ENCODE results near the gene CD83.
A peak's percentile ranks its signal among the peaks of the same experiment; 100 is the strongest.
"Not testable (repeated sequence)": the region's sequence is repeated elsewhere in the genome, so short reads cannot be mapped to it uniquely, and the experiment has no call there.

Gene CD83

GRCh38 chr6:14117158-14118090, at the start of gene CD83:
CD83 (plus strand) TSS chr6:14117772; CDS start chr6:14117812, 40 bp downstream.
- Histone ChIP-seq H3K27ac (ENCODE audit: low read depth, low read length) (no peak within 1 kb of the TSS), H3K4me3 (ENCODE audit: low read length) (peak within 1 kb of the TSS; percentile 85), H3K4me1 (ENCODE audit: control insufficient read depth, insufficient read depth, low read length) (no peaks in the 10 kb centered on the region), H3K9ac (ENCODE audit: low read length) (peak within 1 kb of the TSS; percentile 57), H3K36me3 (ENCODE audit: control insufficient read depth, insufficient read depth, low read length) (no peaks in the 10 kb centered on the region), H3K27me3 (ENCODE audit: control insufficient read depth, insufficient read depth, low read length) (no peaks in the 10 kb centered on the region)

- H3K27me3 ChIP-seq (ENCODE audit: control insufficient read depth, insufficient read depth, low read length) = no peaks in the 10 kb centered on the region
- no peak overlapping the region for H3K9ac ChIP-seq (ENCODE audit: low read length)
- H3K27ac ChIP-seq (ENCODE audit: low read depth, low read length) = no peak overlapping the region
- H3K4me1 ChIP-seq (ENCODE audit: control insufficient read depth, insufficient read depth, low read length) = no peaks in the 10 kb centered on the region
- H3K4me3 ChIP-seq (ENCODE audit: low read length) = no peak overlapping the region
- no peaks in the 10 kb centered on the region for H3K36me3 ChIP-seq (ENCODE audit: control insufficient read depth, insufficient read depth, low read length)
These were observed 49.4 kb upstream of the CD83 start for GRCh38 chr6:14068133-14068532.

- no peaks in the 10 kb centered on the region for H3K36me3 ChIP-seq (ENCODE audit: control insufficient read depth, insufficient read depth, low read length)
- H3K4me1 ChIP-seq (ENCODE audit: control insufficient read depth, insufficient read depth, low read length) = no peaks in the 10 kb centered on the region
- no peak overlapping the region for H3K9ac ChIP-seq (ENCODE audit: low read length)
- no peaks in the 10 kb centered on the region for H3K27me3 ChIP-seq (ENCODE audit: control insufficient read depth, insufficient read depth, low read length)
- H3K27ac ChIP-seq (ENCODE audit: low read depth, low read length) = no peak overlapping the region
- H3K4me3 ChIP-seq (ENCODE audit: low read length) = no peak overlapping the region
These were observed 48.9 kb upstream of the CD83 start for GRCh38 chr6:14068623-14069022.

GRCh38 chr6:14070457-14070856, 47.1 kb upstream of the CD83 start:
- H3K27me3 ChIP-seq (ENCODE audit: control insufficient read depth, insufficient read depth, low read length) = no peaks in the 10 kb centered on the region
- no peaks in the 10 kb centered on the region for H3K36me3 ChIP-seq (ENCODE audit: control insufficient read depth, insufficient read depth, low read length)
- H3K4me1 ChIP-seq (ENCODE audit: control insufficient read depth, insufficient read depth, low read length) = no peaks in the 10 kb centered on the region
- no peak overlapping the region for H3K4me3 ChIP-seq (ENCODE audit: low read length)
- no peak overlapping the region for H3K9ac ChIP-seq (ENCODE audit: low read length)
- H3K27ac ChIP-seq (ENCODE audit: low read depth, low read length) = no peak overlapping the region

GRCh38 chr6:14072084-14072483, 45.5 kb upstream of the CD83 start:
- Histone ChIP-seq H3K27ac (ENCODE audit: low read depth, low read length) (no peak overlapping the region), H3K9ac (ENCODE audit: low read length) (no peak overlapping the region), H3K36me3 (ENCODE audit: control insufficient read depth, insufficient read depth, low read length) (no peaks in the 10 kb centered on the region), H3K27me3 (ENCODE audit: control insufficient read depth, insufficient read depth, low read length) (no peaks in the 10 kb centered on the region), H3K4me1 (ENCODE audit: control insufficient read depth, insufficient read depth, low read length) (no peaks in the 10 kb centered on the region), H3K4me3 (ENCODE audit: low read length) (no peak overlapping the region)

- not testable (repeated sequence) for H3K4me3 ChIP-seq (ENCODE audit: low read length); H3K4me1 ChIP-seq (ENCODE audit: control insufficient read depth, insufficient read depth, low read length); H3K9ac ChIP-seq (ENCODE audit: low read length); H3K27ac ChIP-seq (ENCODE audit: low read depth, low read length); H3K36me3 ChIP-seq (ENCODE audit: control insufficient read depth, insufficient read depth, low read length); H3K27me3 ChIP-seq (ENCODE audit: control insufficient read depth, insufficient read depth, low read length)
These were observed 43.8 kb upstream of the CD83 start for GRCh38 chr6:14073561-14074354.

GRCh38 chr6:14074476-14075094, 43.0 kb upstream of the CD83 start:
- H3K4me3 ChIP-seq (ENCODE audit: low read length) = peak overlapping the region; percentile 66
- H3K27ac ChIP-seq (ENCODE audit: low read depth, low read length) = peak overlapping the region; percentile 30
- H3K4me1 ChIP-seq (ENCODE audit: control insufficient read depth, insufficient read depth, low read length) = no peaks in the 10 kb centered on the region
- no peaks in the 10 kb centered on the region for H3K36me3 ChIP-seq (ENCODE audit: control insufficient read depth, insufficient read depth, low read length)
- H3K9ac ChIP-seq (ENCODE audit: low read length) = no peak overlapping the region
- H3K27me3 ChIP-seq (ENCODE audit: control insufficient read depth, insufficient read depth, low read length) = no peaks in the 10 kb centered on the region

GRCh38 chr6:14075095-14075503, 42.5 kb upstream of the CD83 start:
- Histone ChIP-seq H3K4me1 (ENCODE audit: control insufficient read depth, insufficient read depth, low read length) (no peaks in the 10 kb centered on the region), H3K27me3 (ENCODE audit: control insufficient read depth, insufficient read depth, low read length) (no peaks in the 10 kb centered on the region), H3K27ac (ENCODE audit: low read depth, low read length) (peak overlapping the region; percentile 30), H3K9ac (ENCODE audit: low read length) (no peak overlapping the region), H3K4me3 (ENCODE audit: low read length) (peak overlapping the region; percentile 66), H3K36me3 (ENCODE audit: control insufficient read depth, insufficient read depth, low read length) (no peaks in the 10 kb centered on the region)

GRCh38 chr6:14077193-14077867, 40.2 kb upstream of the CD83 start:
- Histone ChIP-seq H3K4me3 (ENCODE audit: low read length) (no peak overlapping the region), H3K9ac (ENCODE audit: low read length) (no peak overlapping the region), H3K27me3 (ENCODE audit: control insufficient read depth, insufficient read depth, low read length) (no peaks in the 10 kb centered on the region), H3K36me3 (ENCODE audit: control insufficient read depth, insufficient read depth, low read length) (no peaks in the 10 kb centered on the region), H3K27ac (ENCODE audit: low read depth, low read length) (no peak overlapping the region), H3K4me1 (ENCODE audit: control insufficient read depth, insufficient read depth, low read length) (no peaks in the 10 kb centered on the region)

GRCh38 chr6:14079433-14079832, 38.1 kb upstream of the CD83 start:
- no peaks in the 10 kb centered on the region for H3K4me1 ChIP-seq (ENCODE audit: control insufficient read depth, insufficient read depth, low read length)
- H3K36me3 ChIP-seq (ENCODE audit: control insufficient read depth, insufficient read depth, low read length) = no peaks in the 10 kb centered on the region
- H3K4me3 ChIP-seq (ENCODE audit: low read length) = no peak overlapping the region
- no peaks in the 10 kb centered on the region for H3K27me3 ChIP-seq (ENCODE audit: control insufficient read depth, insufficient read depth, low read length)
- no peak overlapping the region for H3K9ac ChIP-seq (ENCODE audit: low read length)
- H3K27ac ChIP-seq (ENCODE audit: low read depth, low read length) = no peak overlapping the region

- Histone ChIP-seq H3K27ac (ENCODE audit: low read depth, low read length) (no peak overlapping the region), H3K4me1 (ENCODE audit: control insufficient read depth, insufficient read depth, low read length) (no peaks in the 10 kb centered on the region), H3K27me3 (ENCODE audit: control insufficient read depth, insufficient read depth, low read length) (no peaks in the 10 kb centered on the region), H3K4me3 (ENCODE audit: low read length) (no peak overlapping the region), H3K36me3 (ENCODE audit: control insufficient read depth, insufficient read depth, low read length) (no peaks in the 10 kb centered on the region), H3K9ac (ENCODE audit: low read length) (no peak overlapping the region)
These were observed 37.6 kb upstream of the CD83 start for GRCh38 chr6:14079971-14080370.

- H3K9ac ChIP-seq (ENCODE audit: low read length) = no peak overlapping the region
- H3K4me3 ChIP-seq (ENCODE audit: low read length) = no peak overlapping the region
- no peaks in the 10 kb centered on the region for H3K4me1 ChIP-seq (ENCODE audit: control insufficient read depth, insufficient read depth, low read length)
- no peaks in the 10 kb centered on the region for H3K27me3 ChIP-seq (ENCODE audit: control insufficient read depth, insufficient read depth, low read length)
- H3K27ac ChIP-seq (ENCODE audit: low read depth, low read length) = no peak overlapping the region
- H3K36me3 ChIP-seq (ENCODE audit: control insufficient read depth, insufficient read depth, low read length) = no peaks in the 10 kb centered on the region
These were observed 36.4 kb upstream of the CD83 start for GRCh38 chr6:14081126-14081525.
